ENCODE data around the gene COBL.

- no peak for TF ChIP-seq POLR2AphosphoS5 (IDR thresholded peaks at IDR 0.05)
- TF ChIP-seq CTCF (IDR thresholded peaks at IDR 0.05) = no peak
- TF ChIP-seq POLR2A (IDR thresholded peaks at IDR 0.05) = no peak
Observed at GRCh38 chr7:51242007-51242691, 74.5 kb downstream of the COBL start.
